Tibial nerve (tissue), 4 donors: Measurements from ENCODE around the gene ORM1. TPM values are rescaled to one million over a fixed set of nuclear protein-coding genes. Genes with fewer than 3 reads are reported as not detected.

Source experiments
- DNase-seq, 2 donors: peaks; one replicate each; pipeline ENCODE4 v3.0.0-alpha.2; 2019; ENCODE audit warnings: low spot score in 2 of 2
- H3K27ac ChIP-seq, 4 donors: fragments of 200-600 bp; sonication (generic) in 3 of 4; one replicate each; pipeline ENCODE4 v1.5.1; 2017 to 2019; ENCODE audit warnings: mild to moderate bottlenecking in 1 of 4
- H3K27me3 ChIP-seq, 2 donors: fragments of 200-600 bp; sonication (generic) in 1 of 2; one replicate each; pipeline versions ENCODE4 v1.5.1 to v1.6.0; 2017 to 2019
- H3K36me3 ChIP-seq, 3 donors: fragments of 200-600 bp; sonication (generic); one replicate each; pipeline ENCODE4 v1.5.1; 2018 to 2019
- H3K4me1 ChIP-seq, 4 donors: fragments of 200-600 bp; sonication (generic) in 3 of 4; one replicate each; pipeline ENCODE4 v1.5.1; 2017 to 2019
- H3K4me3 ChIP-seq, 4 donors: fragments of 200-600 bp; sonication (generic) in 3 of 4; one replicate each; pipeline ENCODE4 v1.5.1; 2017 to 2019; ENCODE audit warnings: mild to moderate bottlenecking in 1 of 4, moderate library complexity in 1 of 4
- H3K9me3 ChIP-seq, 4 donors: fragments of 200-600 bp; sonication (generic) in 3 of 4; one replicate each; pipeline ENCODE4 v1.5.1; 2017 to 2019
- EP300 ChIP-seq, 2 donors: sonication (generic); formaldehyde crosslinking; IDR thresholded peaks; one replicate each; pipeline ENCODE4 v1.6.1; 2017; ENCODE audit warnings: antibody characterized with exemption in 2 of 2, mild to moderate bottlenecking in 1 of 2
- POLR2A ChIP-seq, 2 donors: fragments of 450-650 bp; IDR thresholded peaks; one replicate each; pipeline ENCODE4 v1.6.1; 2017; ENCODE audit warnings: antibody characterized with exemption in 2 of 2, mild to moderate bottlenecking in 2 of 2, moderate library complexity in 2 of 2
- WGBS, 2 donors: methylation state at CpG; one replicate each; pipeline ENCODE4 v1.1.5; 2018; 5-methylcytosine and 5-hydroxymethylcytosine counted together
- total RNA-seq, 4 donors: library from RNA; depleted of rRNA; stranded (reverse); fragments of >200 nt; gene quantifications; one replicate each; pipeline ENCODE4 v1.1.0, GENCODE V29; 2016
- TF ChIP-seq, protein P1 (sequence below), 5 experiments: fragments of 200-600 bp in 3 of 5; fragments of 450-650 bp in 2 of 5; sonication (generic) in 3 of 5; IDR thresholded peaks; one replicate each; pipeline ENCODE4 v1.5.1; 2016 to 2019; ENCODE audit warnings: antibody characterized with exemption in 5 of 5, mild to moderate bottlenecking in 3 of 5, moderate library complexity in 2 of 5

ORM1 gene
- total RNA-seq, 4 donors from 2014 or later: not detected

DNA sequence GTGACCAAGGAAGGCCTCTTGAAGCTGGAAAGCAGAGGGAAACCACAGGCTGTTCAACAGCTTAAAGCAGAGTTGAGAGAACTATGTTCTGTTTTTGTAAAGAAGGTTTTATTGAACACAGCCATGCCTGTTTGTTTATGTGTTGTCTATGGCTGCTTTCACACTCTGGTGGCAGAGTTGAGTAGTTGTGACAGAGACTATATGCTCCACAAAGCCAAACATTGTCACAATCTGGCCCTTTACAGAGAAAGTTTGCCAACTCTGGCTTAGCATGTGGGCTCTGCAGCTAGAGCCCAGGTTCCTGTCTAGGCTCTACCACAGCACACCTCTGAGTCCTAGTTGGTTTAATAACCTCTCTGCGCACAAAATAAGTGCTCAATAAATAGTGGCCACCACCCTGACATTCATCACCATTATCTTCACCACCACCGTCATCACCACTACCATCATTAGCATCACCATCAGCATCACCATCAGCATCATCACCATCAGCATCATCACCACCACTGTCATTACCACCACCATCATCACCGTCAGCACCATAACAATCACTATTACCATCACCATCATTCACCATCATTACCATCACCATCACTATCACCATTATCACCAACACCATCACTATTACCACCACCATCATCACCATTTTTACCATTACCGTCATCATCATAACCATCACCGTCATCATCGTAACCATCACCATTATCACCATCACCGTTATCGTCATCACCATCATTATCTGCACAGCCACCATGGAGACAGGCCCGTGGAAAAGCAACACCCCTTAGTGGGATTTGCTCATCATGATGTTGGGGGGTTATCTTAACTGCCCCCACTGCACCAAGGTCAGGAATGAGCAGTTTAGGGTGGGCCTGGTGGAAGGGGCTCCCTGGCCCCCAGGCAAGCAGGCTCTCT is 46.6 kb downstream of the ORM1 start:
- 95 to 97% methylated on average over 9 of the region's 9 CpGs for WGBS, 2 donors
- Histone ChIP-seq H3K27ac (peak overlapping the region in 2 of 4 donors; percentile 50 to 70), H3K9me3 (no peaks in the 10 kb centered on the region), H3K4me1 (peaks cover 0 to 68% (median 19%) of the 10 kb centered on the region in 4 donors), H3K36me3 (peaks cover 0 to 77% (median 1%) of the 10 kb centered on the region in 3 donors), H3K4me3 (no peak overlapping the region), H3K27me3 (no peaks in the 10 kb centered on the region)
- no peak for TF ChIP-seq POLR2A (IDR thresholded peaks at IDR 0.05)
- TF ChIP-seq, protein P1, sequence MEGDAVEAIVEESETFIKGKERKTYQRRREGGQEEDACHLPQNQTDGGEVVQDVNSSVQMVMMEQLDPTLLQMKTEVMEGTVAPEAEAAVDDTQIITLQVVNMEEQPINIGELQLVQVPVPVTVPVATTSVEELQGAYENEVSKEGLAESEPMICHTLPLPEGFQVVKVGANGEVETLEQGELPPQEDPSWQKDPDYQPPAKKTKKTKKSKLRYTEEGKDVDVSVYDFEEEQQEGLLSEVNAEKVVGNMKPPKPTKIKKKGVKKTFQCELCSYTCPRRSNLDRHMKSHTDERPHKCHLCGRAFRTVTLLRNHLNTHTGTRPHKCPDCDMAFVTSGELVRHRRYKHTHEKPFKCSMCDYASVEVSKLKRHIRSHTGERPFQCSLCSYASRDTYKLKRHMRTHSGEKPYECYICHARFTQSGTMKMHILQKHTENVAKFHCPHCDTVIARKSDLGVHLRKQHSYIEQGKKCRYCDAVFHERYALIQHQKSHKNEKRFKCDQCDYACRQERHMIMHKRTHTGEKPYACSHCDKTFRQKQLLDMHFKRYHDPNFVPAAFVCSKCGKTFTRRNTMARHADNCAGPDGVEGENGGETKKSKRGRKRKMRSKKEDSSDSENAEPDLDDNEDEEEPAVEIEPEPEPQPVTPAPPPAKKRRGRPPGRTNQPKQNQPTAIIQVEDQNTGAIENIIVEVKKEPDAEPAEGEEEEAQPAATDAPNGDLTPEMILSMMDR (IDR thresholded peaks at IDR 0.05): no peak
- DNase-seq: no peak

DNA sequence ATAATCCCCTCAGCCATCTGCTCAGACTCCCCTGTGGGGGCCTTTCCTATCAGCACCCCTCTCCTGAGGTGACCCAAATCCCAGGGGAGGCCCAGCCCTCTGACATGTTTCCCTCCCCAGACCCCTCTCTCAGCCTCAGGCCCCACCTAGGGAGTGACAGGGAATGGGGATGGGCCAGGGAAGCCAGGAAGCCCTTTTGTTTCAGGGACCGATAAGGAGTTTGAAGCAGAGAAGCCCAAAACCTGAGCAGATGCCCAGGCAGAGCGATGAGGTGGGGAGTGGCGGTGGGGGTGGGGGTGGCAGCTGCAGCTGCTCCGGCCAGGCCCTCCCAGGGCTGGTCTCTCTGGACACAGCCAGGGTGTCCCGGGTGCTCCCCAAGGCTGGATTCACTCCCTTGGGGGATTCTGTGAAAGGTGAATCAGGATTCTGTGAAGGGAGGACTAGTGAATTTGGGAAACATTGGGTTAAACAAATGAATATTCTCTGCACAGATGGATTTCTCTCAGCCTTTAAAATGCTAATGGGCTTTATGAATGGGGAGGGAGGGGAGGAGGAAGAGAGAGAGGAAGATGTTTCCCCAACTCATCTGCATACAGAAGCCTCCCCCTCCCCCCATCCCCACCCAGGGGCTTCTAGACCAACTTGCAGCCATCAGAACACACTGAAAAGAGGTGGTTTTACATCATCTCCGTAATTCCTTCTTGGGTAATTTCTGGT is 47.5 kb downstream of the ORM1 start:
- Histone ChIP-seq H3K4me3 (no peak overlapping the region), H3K27me3 (no peaks in the 10 kb centered on the region), H3K4me1 (peaks cover 0 to 58% (median 19%) of the 10 kb centered on the region in 4 donors), H3K36me3 (peaks cover 0 to 76% (median 0%) of the 10 kb centered on the region in 3 donors), H3K9me3 (no peaks in the 10 kb centered on the region), H3K27ac (peak overlapping the region in 3 of 4 donors; percentile 48 to 70 (median 50))
- no peak for DNase-seq
- WGBS, 2 donors: 63 to 79% methylated on average over 6 of the region's 6 CpGs
- no peak for TF ChIP-seq EP300 (IDR thresholded peaks at IDR 0.05)
- TF ChIP-seq, protein P1 (IDR thresholded peaks at IDR 0.05): no peak
- no peak for TF ChIP-seq POLR2A (IDR thresholded peaks at IDR 0.05)

DNA sequence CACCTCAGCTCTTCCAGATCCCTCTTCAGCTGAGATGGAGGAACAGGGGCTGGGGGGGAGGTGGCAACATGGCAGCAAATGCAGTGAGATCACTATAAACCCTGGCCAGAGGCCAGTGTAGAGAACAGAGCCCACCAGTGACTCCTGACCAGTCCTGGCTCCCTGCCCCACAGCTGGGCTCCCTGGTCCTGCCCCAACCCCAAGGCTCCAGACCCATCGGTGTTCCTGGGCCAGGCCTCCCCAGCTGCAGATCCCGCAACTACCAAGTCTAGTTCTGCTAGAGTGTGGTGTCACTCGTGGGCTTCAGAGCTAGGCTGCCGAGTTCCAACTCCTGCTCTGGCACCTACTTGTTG is 48.0 kb downstream of the ORM1 start:
- peaks cover 0 to 77% (median 0%) of the 10 kb centered on the region in 3 donors for H3K36me3 ChIP-seq
- DNase-seq: no peak
- TF ChIP-seq POLR2A (IDR thresholded peaks at IDR 0.05) (no peak), EP300 (IDR thresholded peaks at IDR 0.05) (no peak)
- TF ChIP-seq, protein P1 (IDR thresholded peaks at IDR 0.05): no peak
- H3K4me3 ChIP-seq: no peak overlapping the region
- H3K4me1 ChIP-seq: peaks cover 0 to 53% (median 17%) of the 10 kb centered on the region in 4 donors
- 50 to 61% methylated on average over 4 of the region's 4 CpGs for WGBS, 2 donors
- peak overlapping the region in 2 of 4 donors; percentile 48 to 70 for H3K27ac ChIP-seq
- no peaks in the 10 kb centered on the region for H3K27me3 ChIP-seq
- H3K9me3 ChIP-seq: no peaks in the 10 kb centered on the region

DNA sequence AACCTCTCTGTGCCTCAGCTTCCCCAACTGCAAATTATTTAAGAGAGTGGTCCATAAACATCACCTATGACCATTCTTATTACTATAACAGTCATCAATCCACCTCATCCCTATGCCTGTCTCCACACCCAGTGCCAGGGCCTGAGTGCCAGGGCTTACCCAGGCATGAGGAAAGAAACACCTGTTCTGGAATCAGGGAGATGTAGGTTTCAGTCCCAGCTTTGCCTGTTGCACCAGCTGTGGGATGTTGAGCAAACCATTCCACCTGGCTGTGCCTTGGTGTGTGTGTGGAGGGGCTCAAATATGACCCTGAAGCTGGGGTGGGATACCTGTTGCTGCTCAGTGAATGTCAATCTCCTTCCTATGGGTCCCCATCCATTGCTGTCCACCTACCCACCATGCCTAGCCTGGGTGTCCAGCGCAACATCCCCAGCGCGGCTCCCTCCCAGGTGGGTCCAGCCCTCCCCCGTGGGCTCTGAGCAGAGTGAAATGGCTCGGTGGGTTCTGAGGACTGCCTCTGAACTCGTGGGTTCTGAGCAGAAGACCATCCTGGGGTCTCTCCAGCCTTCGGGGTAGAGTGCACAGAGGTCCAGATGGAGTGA is 48.5 kb downstream of the ORM1 start:
- DNase-seq: no peak
- H3K27ac ChIP-seq: peak overlapping the region in 2 of 4 donors; percentile 48 to 70
- no peak overlapping the region for H3K4me3 ChIP-seq
- H3K4me1 ChIP-seq: peaks cover 0 to 49% (median 17%) of the 10 kb centered on the region in 4 donors
- H3K9me3 ChIP-seq: no peaks in the 10 kb centered on the region
- peaks cover 0 to 75% (median 2%) of the 10 kb centered on the region in 3 donors for H3K36me3 ChIP-seq
- 77 to 82% methylated on average over 7 of the region's 7 CpGs for WGBS, 2 donors
- H3K27me3 ChIP-seq: no peaks in the 10 kb centered on the region
- TF ChIP-seq POLR2A (IDR thresholded peaks at IDR 0.05) (no peak), EP300 (IDR thresholded peaks at IDR 0.05) (no peak)
- TF ChIP-seq, protein P1 (IDR thresholded peaks at IDR 0.05): no peak
